Activated CD4-positive, alpha-beta T cell treated with anti-CD3 and anti-CD28 coated beads for 4 hours (primary cell): ENCODE measurements around the gene TLE2.
"Not testable (repeated sequence)": the region's sequence is repeated elsewhere in the genome, so short reads cannot be mapped to it uniquely, and the experiment has no call there.

ENCODE experiments used
- DNase-seq, 2 donors: peaks; one replicate each; pipeline ENCODE4 v3.0.0-alpha.2; 2020

Gene TLE2

GRCh38 chr19:3012621-3013262 lies 16.3 kb downstream of the TLE2 start:
- no peak for DNase-seq

- not testable (repeated sequence) for DNase-seq
Measured at GRCh38 chr19:3012059-3012458, 17.0 kb downstream of the TLE2 start.

- no peak for DNase-seq
Measured at GRCh38 chr19:3010871-3011270, 18.2 kb downstream of the TLE2 start.

- DNase-seq = no peak
Measured at GRCh38 chr19:3008994-3009393, 20.1 kb downstream of the TLE2 start.

- DNase-seq = no peak
Measured at GRCh38 chr19:3007975-3008374, 21.1 kb downstream of the TLE2 start.

GRCh38 chr19:3006075-3006767 lies 22.9 kb downstream of the TLE2 start:
- no peak for DNase-seq

GRCh38 chr19:3005345-3005744 lies 23.7 kb downstream of the TLE2 start:
- DNase-seq = no peak

GRCh38 chr19:3004522-3004921 lies 24.6 kb downstream of the TLE2 start:
- DNase-seq = no peak

GRCh38 chr19:3003046-3003445 lies 26.0 kb downstream of the TLE2 start:
- no peak for DNase-seq

- no peak for DNase-seq
Measured at GRCh38 chr19:3001235-3001800, 27.8 kb downstream of the TLE2 start.

GRCh38 chr19:2998642-2999041 lies 30.4 kb downstream of the TLE2 start:
- no peak for DNase-seq

GRCh38 chr19:2997720-2998119 lies 31.4 kb downstream of the TLE2 start:
- DNase-seq = no peak

GRCh38 chr19:2994588-2995131 lies 34.4 kb downstream of the TLE2 start:
- DNase-seq = no peak

GRCh38 chr19:2993579-2993978 lies 35.5 kb downstream of the TLE2 start:
- DNase-seq = no peak

GRCh38 chr19:2992958-2993357 lies 36.1 kb downstream of the TLE2 start:
- no peak for DNase-seq

GRCh38 chr19:2992333-2992732 lies 36.7 kb downstream of the TLE2 start:
- DNase-seq = not testable (repeated sequence)

- no peak for DNase-seq
Measured at GRCh38 chr19:2989236-2989946, 39.7 kb downstream of the TLE2 start.

GRCh38 chr19:2988568-2988967 lies 40.5 kb downstream of the TLE2 start:
- no peak for DNase-seq

- no peak for DNase-seq
Measured at GRCh38 chr19:2987797-2988196, 41.3 kb downstream of the TLE2 start.

- no peak for DNase-seq
Measured at GRCh38 chr19:2986951-2987524, 42.0 kb downstream of the TLE2 start.

- DNase-seq = no peak
Measured at GRCh38 chr19:2984215-2984528, 44.9 kb downstream of the TLE2 start.

GRCh38 chr19:2983351-2984214 lies 45.5 kb downstream of the TLE2 start:
- no peak for DNase-seq
